Dedifferentiated amniotic fluid mesenchymal stem cell (primary cell): ENCODE data around the gene BCL2.

Source experiments
- DNase-seq: peaks from one replicate; pipeline ENCODE4 v3.0.0-alpha.2; 2016; ENCODE audit errors: extremely low spot score

BCL2 gene

DNA sequence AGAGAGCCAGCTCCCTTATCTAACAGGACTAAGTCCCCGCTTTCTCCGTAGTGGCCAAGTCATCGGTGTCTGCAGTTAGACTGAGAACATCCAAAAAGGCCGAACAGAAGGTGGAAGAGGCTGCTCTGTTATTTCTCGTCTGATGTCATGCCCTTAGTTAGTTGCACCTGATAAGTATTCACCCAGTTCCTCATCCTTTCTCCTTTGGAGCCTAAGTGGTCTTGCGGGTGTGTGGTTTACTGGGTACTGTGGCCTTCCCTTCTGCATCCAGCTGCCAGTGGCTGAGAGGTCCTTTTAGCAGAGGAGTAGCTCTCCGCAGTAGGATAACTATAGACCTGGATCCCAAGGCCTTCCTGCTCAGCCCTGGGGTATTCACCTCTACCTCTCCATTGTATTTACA, 211.6 kb downstream of the BCL2 start:
- no peak for DNase-seq

DNA sequence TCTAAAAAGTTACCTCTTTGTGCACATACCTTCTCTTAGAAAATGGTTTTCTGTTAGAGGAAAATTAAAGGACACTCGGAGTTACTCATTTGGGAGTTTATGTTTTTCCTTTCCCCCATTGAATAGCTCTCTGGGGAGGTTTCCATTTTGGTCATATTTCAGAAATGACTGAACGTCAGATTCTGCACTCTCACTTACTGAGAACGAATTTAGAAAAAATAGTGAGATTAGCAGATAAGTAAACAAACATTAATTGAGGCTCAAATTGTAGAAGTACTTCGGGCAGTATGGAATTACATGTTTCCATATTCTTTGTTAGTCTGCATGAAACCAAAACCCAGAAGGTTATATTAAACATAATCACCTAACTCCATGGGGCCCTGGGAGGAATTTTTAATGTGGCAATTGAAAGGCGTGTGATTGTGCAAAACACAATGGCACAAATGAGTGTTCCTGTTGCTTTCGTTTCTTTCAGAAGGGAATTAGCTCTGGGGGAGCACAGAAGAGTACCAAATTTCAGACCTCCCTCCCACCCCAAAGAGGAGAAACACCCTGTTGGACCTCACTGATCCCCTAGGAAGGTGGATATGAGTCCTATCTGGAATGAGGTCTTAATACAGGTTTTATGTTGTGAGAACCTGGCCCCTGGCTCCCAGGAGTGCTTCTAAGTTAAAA, 212.3 kb downstream of the BCL2 start:
- DNase-seq: no peak

DNA sequence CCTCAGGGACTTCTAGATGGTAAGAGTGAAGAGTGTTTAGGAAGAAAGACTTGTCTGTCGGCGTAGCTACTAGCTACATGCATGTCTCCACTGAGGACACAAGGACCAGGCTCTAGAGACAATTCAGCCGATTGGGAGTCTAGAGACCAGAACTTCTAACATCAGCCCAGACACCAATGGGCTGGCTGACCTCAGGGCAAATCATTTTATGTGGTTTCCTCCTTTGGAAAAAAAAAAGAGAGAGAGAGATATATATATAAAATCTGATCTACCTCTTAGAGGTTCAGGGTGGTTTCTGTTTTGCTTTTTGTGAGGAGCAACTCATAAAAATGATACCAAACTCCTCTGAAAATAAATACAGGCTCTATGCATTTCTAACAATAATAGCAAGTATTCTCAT, 212.8 kb downstream of the BCL2 start:
- no peak for DNase-seq

DNA sequence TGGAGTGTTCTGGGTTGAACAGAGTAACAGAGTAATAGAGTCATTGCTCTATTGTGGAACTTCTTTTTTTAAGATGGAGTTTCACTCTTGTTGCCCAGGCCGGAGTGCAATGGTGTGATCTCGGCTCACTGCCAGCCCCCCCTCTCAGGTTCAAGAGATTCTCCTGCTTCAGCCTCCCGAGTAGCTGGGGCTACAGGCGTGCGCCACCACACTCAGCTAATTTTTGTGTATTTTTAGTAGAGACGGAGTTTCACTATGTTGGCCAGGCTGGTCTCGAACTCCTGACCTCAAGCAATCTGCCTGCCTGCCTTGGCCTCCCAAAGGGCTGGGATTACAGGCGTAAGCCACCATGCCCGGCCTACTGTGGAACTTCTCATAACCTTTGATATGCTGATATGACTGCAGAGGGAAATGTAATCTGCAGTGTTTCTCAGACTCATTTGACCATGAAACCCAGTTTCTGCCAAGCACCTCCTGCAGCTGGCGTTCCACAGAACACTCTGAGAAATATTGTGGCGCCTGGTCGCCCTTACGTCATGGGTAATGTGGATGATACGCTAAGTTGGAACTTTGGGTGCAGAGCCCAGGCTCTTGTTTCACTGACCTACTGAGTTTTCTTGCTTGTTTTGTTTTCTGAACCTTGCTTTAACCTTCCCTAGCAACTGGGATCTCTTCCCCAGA, 213.8 kb downstream of the BCL2 start:
- no peak for DNase-seq

DNA sequence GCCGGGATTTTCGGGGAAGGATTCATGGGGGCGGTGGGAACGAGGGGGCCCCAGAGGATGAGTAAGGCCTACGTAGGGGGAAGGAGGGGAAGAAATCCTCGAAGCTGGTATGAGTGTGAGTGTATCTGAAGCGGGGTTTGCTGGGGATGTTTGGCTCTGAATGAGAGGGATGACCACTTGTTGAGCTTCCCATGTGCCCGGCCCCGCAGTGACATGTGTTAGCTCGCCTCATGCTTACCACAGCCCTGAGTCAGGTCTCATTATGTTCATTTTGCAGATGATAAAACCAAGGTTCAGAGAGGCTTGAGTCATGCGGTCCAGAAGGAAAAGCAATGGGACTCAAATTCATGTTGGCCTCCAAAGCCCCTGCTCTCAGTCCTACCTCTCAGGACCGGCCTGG, 214.7 kb downstream of the BCL2 start:
- no peak for DNase-seq

DNA sequence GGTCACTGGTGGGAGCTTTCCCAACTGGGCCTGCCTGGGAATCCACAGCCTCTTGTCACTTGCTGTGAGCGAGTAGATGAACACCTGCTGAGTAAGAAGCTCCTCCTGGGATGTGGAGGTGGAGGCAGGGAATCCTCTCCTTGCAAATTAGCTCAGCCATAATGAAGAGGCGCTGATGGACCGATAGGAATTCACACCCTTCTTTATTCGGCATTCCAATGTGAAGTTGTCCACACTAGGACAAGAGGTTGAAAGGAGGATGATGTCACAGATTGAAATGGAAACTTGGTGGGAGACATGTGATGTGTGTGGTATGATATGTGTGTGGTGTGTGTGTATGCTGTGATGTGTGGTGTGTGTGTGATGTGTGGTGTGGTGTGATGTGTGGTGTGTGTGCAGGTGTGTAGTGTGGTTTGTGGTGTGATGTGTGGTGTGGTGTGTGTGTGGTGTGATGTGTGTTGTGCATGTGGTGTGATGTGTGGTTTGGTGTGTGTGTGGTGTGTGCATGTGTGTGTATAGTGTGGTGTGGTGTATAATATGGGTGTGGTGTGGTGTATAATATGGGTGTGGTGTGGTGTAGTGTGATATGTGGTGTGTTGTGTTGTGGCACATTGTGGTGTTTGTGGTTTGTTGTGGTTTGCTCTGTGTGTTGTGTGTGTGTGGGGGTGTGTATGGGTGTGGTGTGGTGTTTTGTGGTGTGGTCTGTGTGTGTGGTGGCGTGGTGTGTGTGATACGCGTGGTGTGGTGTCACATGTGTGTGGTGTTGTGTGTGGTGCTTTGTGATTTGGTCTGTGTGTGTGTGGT, 216.4 kb downstream of the BCL2 start:
- DNase-seq: no peak

DNA sequence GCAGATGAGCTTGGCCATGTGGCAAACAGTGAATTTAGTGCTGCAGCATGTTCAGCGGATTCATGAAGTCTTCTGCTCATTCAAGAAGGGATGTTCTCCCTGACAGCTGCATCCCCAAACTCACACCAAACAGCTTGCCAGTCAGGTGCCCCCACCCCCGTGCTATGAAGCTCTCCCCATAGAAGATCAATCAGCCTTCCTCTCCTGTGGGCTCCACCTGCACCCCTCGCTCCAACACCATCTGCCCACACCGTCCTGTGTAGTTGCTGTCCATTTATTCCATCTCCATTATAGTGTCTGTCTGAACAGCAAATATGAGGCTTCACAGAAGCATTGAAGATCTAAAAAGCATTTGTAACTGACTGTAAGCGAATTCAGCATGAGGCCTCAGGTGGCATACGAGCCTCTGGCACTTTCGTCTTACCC, 218.9 kb downstream of the BCL2 start:
- DNase-seq: no peak

DNA sequence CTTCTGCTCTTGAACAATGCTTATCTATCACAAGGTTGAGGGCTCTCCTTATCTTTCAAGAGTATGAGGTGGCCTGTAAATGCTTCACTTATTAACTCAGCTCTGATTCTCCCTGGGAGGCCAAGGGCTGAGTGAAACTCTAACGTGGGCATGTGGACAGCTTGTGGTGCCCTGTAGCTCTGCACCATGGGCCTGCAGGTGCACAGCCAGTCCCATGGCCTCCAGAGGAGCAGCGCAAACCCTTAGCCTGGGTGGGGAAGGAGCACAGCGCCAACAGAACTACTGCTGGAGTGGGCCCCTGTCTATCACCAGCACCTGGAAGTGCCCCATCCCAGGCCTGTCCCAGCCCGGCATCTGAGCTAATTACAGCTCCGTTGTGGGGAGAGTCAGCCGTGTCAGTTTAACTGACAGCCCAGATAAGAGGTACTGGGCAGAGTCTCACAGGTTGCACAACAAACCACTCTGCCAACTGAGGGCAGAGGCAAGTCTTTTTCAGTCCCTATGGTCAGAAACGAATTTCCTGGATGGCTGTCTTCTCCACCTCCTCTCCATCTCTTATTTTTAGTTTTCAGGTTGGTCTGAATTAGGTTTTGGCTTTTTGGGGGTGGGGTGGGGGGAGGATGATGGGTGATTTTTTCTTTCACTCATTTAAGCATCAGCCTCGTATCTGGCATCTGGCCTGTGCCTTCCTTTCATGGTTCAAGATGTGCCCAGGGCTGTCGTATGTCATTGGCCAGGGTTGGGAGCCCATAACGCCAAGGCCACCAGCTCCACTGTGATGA, 219.5 kb downstream of the BCL2 start:
- DNase-seq: no peak

DNA sequence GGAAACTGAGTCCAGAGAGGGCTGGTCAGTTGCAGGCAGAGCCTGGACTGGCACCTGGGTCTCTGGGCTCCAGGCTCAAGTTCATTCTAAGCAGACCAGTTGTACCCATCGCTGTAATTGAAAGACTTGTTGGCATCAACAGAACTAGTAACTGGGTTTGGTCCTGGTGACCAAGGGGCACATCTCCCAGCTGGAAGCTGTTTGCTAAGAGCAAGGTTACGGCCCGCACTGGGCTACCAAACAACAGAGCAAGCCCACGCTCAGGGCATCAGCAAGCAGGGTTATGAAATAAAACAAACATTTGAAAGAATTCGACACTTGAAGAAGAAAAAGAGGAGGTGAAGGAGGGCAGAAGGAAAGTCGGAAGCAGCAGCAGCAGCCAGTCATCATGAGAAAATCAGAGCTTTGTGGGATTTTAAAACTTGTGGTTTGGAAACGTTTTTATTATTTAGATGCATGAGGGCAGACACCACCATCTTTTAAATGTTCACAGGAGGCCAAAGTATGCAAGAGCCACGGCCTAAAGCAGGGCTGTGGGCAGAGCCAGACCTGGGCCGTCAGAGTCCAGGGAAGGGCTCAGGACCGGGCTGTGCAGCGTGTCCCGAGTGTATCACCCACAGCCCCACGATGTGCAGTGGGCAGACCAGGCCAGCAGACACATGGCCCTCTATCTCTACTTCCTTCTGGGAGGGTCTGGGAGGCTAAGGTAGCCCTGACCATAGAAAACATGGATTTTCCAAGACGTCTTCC, 220.3 kb downstream of the BCL2 start:
- DNase-seq: no peak

DNA sequence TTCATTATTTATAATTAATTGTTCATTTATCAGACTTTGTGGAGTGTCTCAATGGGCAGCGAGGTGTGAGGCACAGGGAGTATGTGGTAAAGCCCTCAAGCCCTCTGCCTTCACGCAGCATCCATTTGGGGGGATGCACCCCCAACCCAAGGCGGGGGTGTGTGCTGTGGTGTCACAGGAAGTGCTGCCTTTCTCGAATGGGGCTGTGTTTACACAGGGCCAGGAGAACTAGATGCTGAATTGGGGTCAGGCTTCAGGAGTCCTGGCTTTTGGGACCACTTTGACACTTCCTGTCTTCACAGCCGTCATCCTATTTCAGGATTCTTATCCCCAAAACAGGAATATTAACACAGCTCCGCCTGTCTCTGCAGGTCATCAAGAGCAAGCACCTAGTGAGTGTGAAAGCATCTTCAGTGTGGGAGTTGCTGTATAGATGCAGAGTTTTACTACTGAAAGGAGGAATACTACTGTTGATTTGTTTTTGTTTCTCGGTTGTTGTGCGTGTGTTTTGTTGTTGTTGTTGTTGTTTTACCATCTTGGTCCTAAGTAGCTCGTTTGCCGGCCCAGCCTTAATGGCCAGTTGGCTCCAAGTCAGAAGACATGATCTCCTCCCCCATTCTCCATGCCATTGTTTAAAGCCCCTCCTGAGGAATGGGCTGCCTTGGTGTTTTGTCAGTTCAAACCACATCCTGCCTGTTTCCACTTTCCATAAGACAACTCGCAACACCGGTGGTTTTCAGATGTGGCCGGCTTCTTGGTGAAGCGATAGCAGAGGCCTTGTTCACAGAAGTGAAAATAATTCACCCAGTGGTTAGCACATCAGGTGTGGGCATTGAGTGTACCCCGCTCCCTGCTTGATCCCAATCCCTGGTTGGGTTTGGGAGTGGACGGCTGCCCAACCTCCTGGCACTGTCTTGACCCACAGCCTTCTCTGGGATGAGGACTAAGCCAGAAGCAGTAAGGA, 221.3 kb downstream of the BCL2 start:
- DNase-seq: no peak

DNA sequence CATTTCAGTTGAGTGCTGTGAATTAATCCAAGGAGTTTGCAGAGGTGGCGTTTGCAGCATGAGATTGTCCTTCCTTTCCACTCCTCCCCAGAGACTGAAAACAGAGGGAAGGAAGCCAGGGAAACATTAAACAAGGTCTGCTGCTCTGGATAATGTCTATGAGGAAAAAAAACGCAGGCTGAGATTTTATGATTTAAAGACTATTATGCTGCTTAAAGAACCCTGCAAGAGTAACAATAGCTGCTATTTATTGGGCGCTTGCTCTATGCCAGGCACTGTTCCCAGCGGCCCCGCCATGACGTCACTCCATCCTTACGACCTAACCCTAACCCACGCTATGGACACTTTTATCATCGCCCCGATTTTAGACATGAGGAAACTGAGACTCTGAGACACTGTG, 222.4 kb downstream of the BCL2 start:
- no peak for DNase-seq

DNA sequence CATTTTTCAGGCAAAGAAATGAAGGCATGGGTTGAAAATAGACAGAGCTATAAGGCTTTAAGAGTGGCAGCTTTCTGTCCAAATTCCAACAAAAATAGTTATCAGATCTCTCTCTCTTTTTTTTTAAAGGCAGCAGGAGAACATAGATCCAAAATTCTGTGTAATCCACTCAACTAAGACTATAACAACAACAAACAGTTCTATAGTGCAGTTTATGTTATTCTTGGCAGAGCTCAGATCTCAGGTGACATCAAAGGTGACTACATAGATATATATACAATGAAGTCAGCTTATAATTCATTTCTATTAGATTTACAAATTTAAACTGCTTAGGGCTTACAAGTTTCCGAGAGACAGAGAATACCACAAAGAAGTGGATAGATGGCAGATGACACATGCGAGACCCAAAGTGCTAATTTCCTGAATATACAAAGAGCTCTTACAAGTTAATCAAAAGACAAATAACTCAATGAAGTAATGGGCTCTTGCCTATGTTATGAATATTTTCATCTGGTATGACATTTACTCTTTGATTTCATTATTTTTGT, 223.2 kb downstream of the BCL2 start:
- no peak for DNase-seq

DNA sequence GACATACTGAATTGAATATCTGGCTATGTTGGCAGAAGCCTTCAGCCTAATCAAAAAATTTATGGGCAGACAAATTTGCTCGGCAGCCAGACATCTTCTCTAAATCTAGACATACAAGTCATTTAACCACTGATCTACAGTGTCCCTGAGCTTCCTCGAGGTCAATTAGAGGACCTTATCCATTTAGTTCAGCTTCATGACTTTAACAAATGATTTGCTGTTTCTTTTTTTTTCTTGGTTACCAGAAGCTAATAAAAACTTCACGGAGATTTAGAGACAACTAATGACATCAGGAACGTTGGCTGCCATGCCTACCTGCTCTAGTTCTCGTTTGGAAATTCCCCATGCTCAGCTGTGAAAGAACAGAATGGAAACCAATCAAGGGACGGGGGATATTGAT, 223.8 kb downstream of the BCL2 start:
- DNase-seq: no peak

DNA sequence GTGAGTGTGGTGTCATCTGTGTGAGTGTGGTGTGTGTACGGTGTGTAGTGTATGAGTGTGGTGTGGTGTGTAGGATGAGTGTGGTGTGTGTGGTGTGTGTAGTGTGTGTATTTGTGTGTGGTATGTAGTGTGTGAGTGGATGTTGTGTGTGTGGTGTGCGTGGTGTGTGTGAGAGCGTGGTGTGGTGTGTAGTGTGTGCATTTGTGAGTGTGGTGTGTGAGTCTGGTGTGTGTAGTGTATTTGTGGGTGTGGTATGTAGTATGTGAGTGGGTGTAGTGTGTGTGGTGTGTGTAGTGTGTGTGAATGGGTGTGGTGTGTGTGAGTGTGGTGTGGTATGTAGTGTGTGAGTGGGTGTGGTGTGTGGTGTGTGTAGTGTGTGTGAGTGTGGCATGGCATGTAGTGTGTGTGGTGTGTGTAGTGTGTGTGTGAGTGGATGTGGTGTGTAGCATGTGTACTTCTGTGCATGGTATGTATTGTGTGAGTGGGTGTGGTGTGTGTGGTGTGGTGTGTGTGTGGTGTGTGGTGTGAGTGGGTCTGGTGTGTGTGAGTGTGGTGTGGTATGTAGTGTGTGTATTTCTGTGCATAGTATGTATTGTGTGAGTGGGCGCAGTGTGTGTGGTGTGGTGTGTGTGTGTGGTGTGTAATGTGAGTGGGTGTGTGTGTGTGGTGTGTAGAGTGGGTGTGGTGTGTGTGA, 227.8 kb downstream of the BCL2 start:
- no peak for DNase-seq

DNA sequence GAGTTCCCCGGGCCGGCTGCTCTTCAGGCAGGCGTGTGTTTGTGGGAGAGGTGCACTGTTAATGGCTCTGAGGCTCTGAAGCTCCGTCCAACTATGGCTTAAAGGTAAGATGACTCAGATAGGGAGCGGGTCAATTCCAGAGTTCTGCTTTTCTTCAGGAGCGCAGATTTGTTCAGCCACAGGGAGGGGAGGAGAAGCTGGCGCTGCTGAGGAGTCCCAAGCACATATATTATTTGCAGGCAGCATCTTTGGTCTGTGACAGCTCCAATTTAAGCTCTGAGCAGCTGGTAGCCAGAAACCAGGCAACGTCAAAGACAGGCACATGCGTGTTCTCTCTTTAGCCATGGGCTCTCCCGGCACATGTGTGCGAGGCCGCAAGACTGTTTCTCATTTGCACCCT, 229.2 kb downstream of the BCL2 start:
- no peak for DNase-seq

DNA sequence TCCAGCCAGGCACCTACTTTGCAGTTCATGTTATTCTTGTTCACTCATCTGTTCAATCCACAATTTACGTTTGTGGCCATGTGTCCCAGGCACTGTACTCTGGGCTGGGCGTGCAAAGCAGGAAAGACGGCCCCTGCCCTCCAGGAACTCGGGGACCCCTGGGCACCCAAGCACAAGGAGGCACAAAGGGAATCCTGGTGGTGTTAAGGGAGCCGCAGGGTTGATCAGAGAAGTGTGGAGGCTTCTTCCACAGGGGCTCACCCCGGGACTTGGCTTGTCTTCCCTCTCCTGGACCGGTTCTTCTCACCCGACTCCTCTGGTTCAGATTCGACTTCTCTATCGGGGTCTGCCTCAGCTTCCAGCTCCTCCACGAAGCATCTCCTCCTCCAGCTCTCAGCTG, 230.5 kb downstream of the BCL2 start:
- no peak for DNase-seq

DNA sequence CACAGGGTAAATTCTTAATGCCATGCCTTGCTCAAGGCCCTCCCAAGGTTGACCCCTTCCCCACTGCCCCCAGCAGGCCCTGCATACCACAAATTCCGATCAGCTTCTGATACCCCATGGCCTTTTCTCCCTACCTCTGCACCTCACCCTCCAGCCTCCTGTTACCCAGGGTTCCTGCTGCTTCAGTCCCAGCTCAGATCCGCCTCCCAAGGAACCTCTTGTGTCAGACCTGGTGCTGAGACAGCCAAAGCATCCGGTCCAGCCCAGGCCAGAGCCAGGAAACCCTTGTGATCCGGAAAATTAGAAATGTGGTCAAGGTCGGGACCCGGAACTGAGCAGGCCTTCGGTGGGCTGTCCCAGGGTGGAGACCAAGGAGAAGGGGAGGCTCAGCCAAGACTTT, 231.3 kb downstream of the BCL2 start:
- DNase-seq: no peak

DNA sequence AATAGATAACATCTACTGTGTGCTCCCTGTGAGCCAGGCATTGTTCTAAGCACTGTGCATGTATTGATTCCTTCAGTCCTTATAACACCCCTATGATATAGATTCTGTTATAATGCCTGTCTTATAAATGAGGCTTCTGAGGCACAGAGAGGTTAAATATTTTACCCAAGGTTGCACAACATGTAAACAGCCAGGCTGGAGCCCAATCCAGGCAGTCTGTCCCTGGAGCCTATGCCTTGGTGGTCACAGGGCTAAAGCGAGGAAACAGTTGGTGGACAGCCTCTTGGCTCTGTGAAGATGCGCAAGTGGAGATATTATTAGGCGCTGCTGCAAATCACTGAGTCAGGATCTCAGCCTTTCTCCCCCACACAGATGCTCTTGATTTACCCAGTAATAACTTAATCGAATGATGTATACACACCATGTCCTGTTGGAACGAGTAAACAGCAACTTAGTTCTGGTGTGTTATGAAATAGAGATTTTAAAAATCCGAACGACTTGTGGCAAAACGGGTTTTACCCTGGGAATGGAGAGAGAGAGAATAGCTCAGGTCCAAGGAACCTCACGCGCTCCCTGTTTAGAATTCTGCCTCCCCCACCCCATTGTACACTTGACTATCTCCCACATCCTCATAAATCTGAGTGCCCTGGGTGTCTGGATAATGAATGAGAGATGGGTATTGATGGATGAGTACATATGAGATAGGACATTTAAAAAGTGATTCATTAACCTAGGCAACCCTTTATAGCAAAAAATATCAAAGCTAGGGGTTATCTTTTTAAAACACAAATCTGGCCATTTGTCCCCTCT, 231.9 kb downstream of the BCL2 start:
- DNase-seq: no peak

DNA sequence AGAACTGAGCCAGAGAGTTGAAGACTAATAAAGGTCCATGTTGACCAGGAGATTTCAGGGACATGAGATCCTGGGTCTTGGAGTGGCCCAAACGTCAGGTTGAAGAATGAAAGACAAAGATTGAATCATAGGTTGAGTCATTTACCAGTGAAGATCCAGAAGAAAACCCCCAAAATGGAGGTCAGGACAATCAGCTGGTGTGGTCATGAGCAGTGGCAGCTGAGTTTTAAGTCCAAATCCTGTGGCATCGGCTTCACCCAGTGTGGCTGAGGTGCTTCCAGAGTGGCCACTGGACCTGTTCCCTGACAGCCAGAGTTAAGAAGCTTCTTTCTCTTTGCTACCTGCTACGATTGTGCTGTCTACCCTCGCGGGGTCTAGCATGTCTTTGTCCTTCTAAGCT, 234.0 kb downstream of the BCL2 start:
- DNase-seq: no peak
